Testis (tissue), 2 donors: ENCODE measurements around the gene SLC6A9.

Source experiments
- CTCF ChIP-seq, 3 experiments: fragments of 450-650 bp in 2 of 3; fragments of 200-600 bp in 1 of 3; sonication (generic) in 1 of 3; IDR thresholded peaks; one replicate each; pipeline ENCODE4 v1.5.1; 2016 to 2019; ENCODE audit warnings: antibody characterized with exemption in 3 of 3, mild to moderate bottlenecking in 2 of 3, moderate library complexity in 1 of 3
- POLR2A ChIP-seq: fragments of 450-650 bp; IDR thresholded peaks from one replicate; pipeline ENCODE4 v1.6.1; 2017; ENCODE audit warnings: antibody characterized with exemption, mild to moderate bottlenecking, moderate library complexity

GRCh38 chr1:44074415-44074814 lies 43.2 kb upstream of the SLC6A9 start:
- TF ChIP-seq POLR2A, result no peak
- no peak for TF ChIP-seq CTCF (IDR thresholded peaks at IDR 0.05)
